ENCODE results near the gene EPN1. TPM values are rescaled to one million over a fixed set of nuclear protein-coding genes. Genes with fewer than 3 reads are reported as not detected.
"Not testable (repeated sequence)": the region's sequence is repeated elsewhere in the genome, so short reads cannot be mapped to it uniquely, and the experiment has no call there.

Gene EPN1
- total and polyA plus RNA-seq, 2 experiments from 2014 or later: 47.1 to 223 TPM

- Mint-ChIP-seq H3K36me3 (ENCODE audit: low read depth) (peaks cover 35% of the 10 kb centered on the region), H3K4me1 (no peaks in the 10 kb centered on the region), H3K4me3 (no peak overlapping the region), H3K27me3 (ENCODE audit: insufficient read depth, low read depth, poor library complexity) (no peaks in the 10 kb centered on the region), H3K9me3 (peaks cover 94% of the 10 kb centered on the region), H3K27ac (no peak overlapping the region)
- no peaks in the 10 kb centered on the region for H3K9me2 ChIP-seq (ENCODE audit: insufficient read depth)
- H3K4me2 ChIP-seq: no peak overlapping the region
- no peaks in the 10 kb centered on the region for H3K27me3 ChIP-seq (ENCODE audit: insufficient read depth)
- H3F3A ChIP-seq (replicated peaks; ENCODE audit: low read depth): no peaks in the 10 kb centered on the region
- no peaks in the 10 kb centered on the region for H3K79me2 ChIP-seq (replicated peaks; ENCODE audit: insufficient read depth)
- H2AFZ ChIP-seq: no peak overlapping the region
- no peak for DNase-seq (ENCODE audit: low spot score)
- peaks cover 8% of the 10 kb centered on the region; the same call in 1 of the 2 replicates for H3K36me3 ChIP-seq (ENCODE audit: insufficient read depth)
- no peaks in the 10 kb centered on the region for H4K20me1 ChIP-seq (replicated peaks; ENCODE audit: insufficient read depth)
- no peaks in the 10 kb centered on the region for H3K4me1 ChIP-seq (ENCODE audit: insufficient read depth)
- no peak for TF ChIP-seq ZNF331 (CRISPR knock-in tag; IDR thresholded peaks at IDR 0.05; ENCODE audit: low read depth)
- no peak for ATAC-seq
- H3K27ac ChIP-seq (ENCODE audit: low read depth): no peak overlapping the region
- H3K4me3 ChIP-seq: no peak overlapping the region
These were observed 78.4 kb downstream of the EPN1 start for GRCh38 chr19:55753401-55753800.

- Mint-ChIP-seq H3K9me3 (peaks cover 91% of the 10 kb centered on the region), H3K36me3 (ENCODE audit: low read depth) (peaks cover 36% of the 10 kb centered on the region)
- H3K4me3 Mint-ChIP-seq; H3K4me1 Mint-ChIP-seq; DNase-seq (ENCODE audit: low spot score); ATAC-seq; H3K27ac ChIP-seq (ENCODE audit: low read depth); H2AFZ ChIP-seq; H3K79me2 ChIP-seq (replicated peaks; ENCODE audit: insufficient read depth); H3K4me1 ChIP-seq (ENCODE audit: insufficient read depth); H3K27ac Mint-ChIP-seq; H3K27me3 ChIP-seq (ENCODE audit: insufficient read depth); H3K4me2 ChIP-seq; H3K9me2 ChIP-seq (ENCODE audit: insufficient read depth); H4K20me1 ChIP-seq (replicated peaks; ENCODE audit: insufficient read depth); H3K36me3 ChIP-seq (ENCODE audit: insufficient read depth); H3K27me3 Mint-ChIP-seq (ENCODE audit: insufficient read depth, low read depth, poor library complexity); H3K4me3 ChIP-seq; H3F3A ChIP-seq (replicated peaks; ENCODE audit: low read depth): not testable (repeated sequence)
These were observed 81.8 kb downstream of the EPN1 start for GRCh38 chr19:55756808-55757207.

- H3K27me3 ChIP-seq (ENCODE audit: insufficient read depth); H3K4me1 ChIP-seq (ENCODE audit: insufficient read depth); DNase-seq (ENCODE audit: low spot score); H3F3A ChIP-seq (replicated peaks; ENCODE audit: low read depth); H3K36me3 ChIP-seq (ENCODE audit: insufficient read depth); H3K4me2 ChIP-seq; H3K79me2 ChIP-seq (replicated peaks; ENCODE audit: insufficient read depth); H3K27ac ChIP-seq (ENCODE audit: low read depth); H3K27me3 Mint-ChIP-seq (ENCODE audit: insufficient read depth, low read depth, poor library complexity); ATAC-seq; H4K20me1 ChIP-seq (replicated peaks; ENCODE audit: insufficient read depth); H3K27ac Mint-ChIP-seq; H2AFZ ChIP-seq; H3K4me3 ChIP-seq; H3K4me3 Mint-ChIP-seq; H3K9me2 ChIP-seq (ENCODE audit: insufficient read depth); H3K4me1 Mint-ChIP-seq: not testable (repeated sequence)
- Mint-ChIP-seq H3K36me3 (ENCODE audit: low read depth) (peaks cover 33% of the 10 kb centered on the region), H3K9me3 (peaks cover 75% of the 10 kb centered on the region)
These were observed 83.8 kb downstream of the EPN1 start, which contains the start of gene RFPL4A for GRCh38 chr19:55758797-55759196. Gene RFPL4A (plus strand): TSS chr19:55759097. CDS start chr19:55761801, 2,704 bp downstream.

Small RNA genes within 50 kb of the gene (small RNA-seq; reads per million reads assigned to genes)
- gene AC010525.2 (ENCODE audit: low replicate concordance): not detected

Other genes starting within 250 kb of the EPN1 start
- gene SHISA7, start 231.9 kb upstream of the EPN1 start, total RNA-seq (2014; rRNA removed; shearing (Covaris generic)): 1.4 and 1.6 TPM in 2 replicates
- 0.32 and 0.37 TPM in 2 replicates for gene SHISA7, start 231.9 kb upstream of the EPN1 start, polyA plus RNA-seq (2016; fragmentation: Nextera tagmentation; extraction: Ambion mirVana)
- 82.1 and 85.2 TPM in 2 replicates for gene ISOC2, start 213.6 kb upstream of the EPN1 start, total RNA-seq (2014; rRNA removed; shearing (Covaris generic))
- 62.6 and 76.5 TPM in 2 replicates for gene ISOC2, start 213.6 kb upstream of the EPN1 start, polyA plus RNA-seq (2016; fragmentation: Nextera tagmentation; extraction: Ambion mirVana)
- 0.85 and 1.7 TPM in 2 replicates for gene C19orf85, start 210.5 kb upstream of the EPN1 start, total RNA-seq (2014; rRNA removed; shearing (Covaris generic))
- gene C19orf85, start 210.5 kb upstream of the EPN1 start, polyA plus RNA-seq (2016; fragmentation: Nextera tagmentation; extraction: Ambion mirVana): 2.1 and 3.4 TPM in 2 replicates
- 10.7 and 12.7 TPM in 2 replicates for gene ZNF628, start 198.6 kb upstream of the EPN1 start, total RNA-seq (2014; rRNA removed; shearing (Covaris generic))
- 3.9 and 4.9 TPM in 2 replicates for gene ZNF628, start 198.6 kb upstream of the EPN1 start, polyA plus RNA-seq (2016; fragmentation: Nextera tagmentation; extraction: Ambion mirVana)
- gene NAT14, start 190.0 kb upstream of the EPN1 start, total RNA-seq (2014; rRNA removed; shearing (Covaris generic)): 25.4 and 27.8 TPM in 2 replicates
- 39.6 and 45.5 TPM in 2 replicates for gene NAT14, start 190.0 kb upstream of the EPN1 start, polyA plus RNA-seq (2016; fragmentation: Nextera tagmentation; extraction: Ambion mirVana)
- gene SSC5D, start 186.8 kb upstream of the EPN1 start, total RNA-seq (2014; rRNA removed; shearing (Covaris generic)): 0.69 and 1.2 TPM in 2 replicates
- 0.14 and 0.23 TPM in 2 replicates for gene SSC5D, start 186.8 kb upstream of the EPN1 start, polyA plus RNA-seq (2016; fragmentation: Nextera tagmentation; extraction: Ambion mirVana)
- 2.0 and 3.5 TPM in 2 replicates for gene SBK2, start 138.1 kb upstream of the EPN1 start, total RNA-seq (2014; rRNA removed; shearing (Covaris generic))
- gene SBK2, start 138.1 kb upstream of the EPN1 start, polyA plus RNA-seq (2016; fragmentation: Nextera tagmentation; extraction: Ambion mirVana): 0.82 and 1.1 TPM in 2 replicates
- gene SBK3, start 129.7 kb upstream of the EPN1 start, total RNA-seq (2014; rRNA removed; shearing (Covaris generic)): 0.23 and 0.94 TPM in 2 replicates
- 0.27 and 0.80 TPM in 2 replicates for gene SBK3, start 129.7 kb upstream of the EPN1 start, polyA plus RNA-seq (2016; fragmentation: Nextera tagmentation; extraction: Ambion mirVana)
- gene ZNF579, start 94.4 kb upstream of the EPN1 start, total RNA-seq (2014; rRNA removed; shearing (Covaris generic)): 8.4 and 12.2 TPM in 2 replicates
- 7.3 and 8.6 TPM in 2 replicates for gene ZNF579, start 94.4 kb upstream of the EPN1 start, polyA plus RNA-seq (2016; fragmentation: Nextera tagmentation; extraction: Ambion mirVana)
- gene FIZ1, start 75.7 kb upstream of the EPN1 start, total RNA-seq (2014; rRNA removed; shearing (Covaris generic)): 10.1 and 12.6 TPM in 2 replicates
- 5.3 and 5.4 TPM in 2 replicates for gene FIZ1, start 75.7 kb upstream of the EPN1 start, polyA plus RNA-seq (2016; fragmentation: Nextera tagmentation; extraction: Ambion mirVana)
- 8.3 and 16.5 TPM in 2 replicates for gene ZNF524, start 74.9 kb upstream of the EPN1 start, total RNA-seq (2014; rRNA removed; shearing (Covaris generic))
- 5.7 and 6.0 TPM in 2 replicates for gene ZNF524, start 74.9 kb upstream of the EPN1 start, polyA plus RNA-seq (2016; fragmentation: Nextera tagmentation; extraction: Ambion mirVana)
- gene ZNF865, start 69.6 kb upstream of the EPN1 start, total RNA-seq (2014; rRNA removed; shearing (Covaris generic)): 10.3 and 12.1 TPM in 2 replicates
- 2.2 and 2.4 TPM in 2 replicates for gene ZNF865, start 69.6 kb upstream of the EPN1 start, polyA plus RNA-seq (2016; fragmentation: Nextera tagmentation; extraction: Ambion mirVana)
- gene ZNF784, start 50.7 kb upstream of the EPN1 start, total RNA-seq (2014; rRNA removed; shearing (Covaris generic)): 5.6 and 6.7 TPM in 2 replicates
- gene ZNF784, start 50.7 kb upstream of the EPN1 start, polyA plus RNA-seq (2016; fragmentation: Nextera tagmentation; extraction: Ambion mirVana): 1.5 and 1.6 TPM in 2 replicates
- 10.9 and 18.7 TPM in 2 replicates for gene ZNF580, start 34.2 kb upstream of the EPN1 start, total RNA-seq (2014; rRNA removed; shearing (Covaris generic))
- gene ZNF580, start 34.2 kb upstream of the EPN1 start, polyA plus RNA-seq (2016; fragmentation: Nextera tagmentation; extraction: Ambion mirVana): 23.6 and 23.9 TPM in 2 replicates
- 67.2 and 87.6 TPM in 2 replicates for gene ZNF581, start 31.6 kb upstream of the EPN1 start, total RNA-seq (2014; rRNA removed; shearing (Covaris generic))
- gene ZNF581, start 31.6 kb upstream of the EPN1 start, polyA plus RNA-seq (2016; fragmentation: Nextera tagmentation; extraction: Ambion mirVana): 48.5 and 50.7 TPM in 2 replicates
- gene CCDC106, start 27.0 kb upstream of the EPN1 start, total RNA-seq (2014; rRNA removed; shearing (Covaris generic)): 8.2 and 12.0 TPM in 2 replicates
- gene CCDC106, start 27.0 kb upstream of the EPN1 start, polyA plus RNA-seq (2016; fragmentation: Nextera tagmentation; extraction: Ambion mirVana): 17.6 and 19.9 TPM in 2 replicates
- 233 and 234 TPM in 2 replicates for gene U2AF2, start 20.2 kb upstream of the EPN1 start, total RNA-seq (2014; rRNA removed; shearing (Covaris generic))
- 73.1 and 75.2 TPM in 2 replicates for gene U2AF2, start 20.2 kb upstream of the EPN1 start, polyA plus RNA-seq (2016; fragmentation: Nextera tagmentation; extraction: Ambion mirVana)
- gene NLRP9, start 63.2 kb downstream of the EPN1 start, total RNA-seq (2014; rRNA removed; shearing (Covaris generic)): not detected in 2 replicates
- gene NLRP9, start 63.2 kb downstream of the EPN1 start, polyA plus RNA-seq (2016; fragmentation: Nextera tagmentation; extraction: Ambion mirVana): not detected in 2 replicates
- not detected in 2 replicates for gene RFPL4A, start 83.9 kb downstream of the EPN1 start, total RNA-seq (2014; rRNA removed; shearing (Covaris generic))
- gene RFPL4A, start 83.9 kb downstream of the EPN1 start, polyA plus RNA-seq (2016; fragmentation: Nextera tagmentation; extraction: Ambion mirVana): not detected in 2 replicates
- not detected in 2 replicates for gene RFPL4AL1, start 93.9 kb downstream of the EPN1 start, total RNA-seq (2014; rRNA removed; shearing (Covaris generic))
- gene RFPL4AL1, start 93.9 kb downstream of the EPN1 start, polyA plus RNA-seq (2016; fragmentation: Nextera tagmentation; extraction: Ambion mirVana): not detected in 2 replicates
- not detected in 2 replicates for gene NLRP11, start 156.8 kb downstream of the EPN1 start, total RNA-seq (2014; rRNA removed; shearing (Covaris generic))
- not detected in 2 replicates for gene NLRP11, start 156.8 kb downstream of the EPN1 start, polyA plus RNA-seq (2016; fragmentation: Nextera tagmentation; extraction: Ambion mirVana)
- gene NLRP4, start 161.3 kb downstream of the EPN1 start, total RNA-seq (2014; rRNA removed; shearing (Covaris generic)): 0.19 TPM in 1 of 2 replicates, not detected in the other
- gene NLRP4, start 161.3 kb downstream of the EPN1 start, polyA plus RNA-seq (2016; fragmentation: Nextera tagmentation; extraction: Ambion mirVana): not detected in 2 replicates

Measured in GM23338 (cell line).